Bronchial epithelial cell (primary cell): ENCODE measurements around the gene TRMO. TPM values are rescaled to one million over a fixed set of nuclear protein-coding genes. Genes with fewer than 3 reads are reported as not detected.
A peak's percentile ranks its signal among the peaks of the same experiment; 100 is the strongest.

Experiments
- DNase-seq: peaks from one replicate; pipeline ENCODE4 v3.0.0-alpha.2; 2010; ENCODE audit warnings: low read depth
- FAIRE-seq: peaks from 2 replicates; lab custom pipeline; 2011; peaks lifted over from hg19 to GRCh38; lab: Jason Lieb, UNC
- H3K27me3 ChIP-seq: 2 replicates; pipeline ENCODE4 v1.5.1; 2011; ENCODE audit warnings: low read length; ENCODE audit not compliant: control insufficient read depth, insufficient read depth
- H3K36me3 ChIP-seq: 2 replicates; pipeline ENCODE4 v1.5.1; 2011; ENCODE audit warnings: low read length; ENCODE audit not compliant: control insufficient read depth, insufficient read depth
- H3K4me3 ChIP-seq: 2 replicates; pipeline ENCODE4 v1.5.1; 2011; ENCODE audit warnings: mild to moderate bottlenecking, low read depth, low read length, control low read depth
- CTCF ChIP-seq: IDR thresholded peaks from 2 replicates; pipeline ENCODE4 v1.5.1; 2011; ENCODE audit warnings: mild to moderate bottlenecking, moderate library complexity, low read length, control low read depth, inconsistent platforms; ENCODE audit not compliant: insufficient read depth, severe bottlenecking
- total RNA-seq: library from RNA; depleted of rRNA; stranded (reverse); fragments of >200 nt; gene quantifications from 2 replicates; pipeline ENCODE4 v1.2.1, GENCODE V29; 2014

The TRMO gene
- total RNA-seq, 1 donor from 2014 or later, result 25.0 TPM

GRCh38 chr9:97900738-97901565, 21.3 kb downstream of the TRMO start:
- no peak for FAIRE-seq
- Histone ChIP-seq H3K27me3 (no peaks in the 10 kb centered on the region), H3K36me3 (peaks cover 1% of the 10 kb centered on the region), H3K4me3 (no peak overlapping the region)
- peak; percentile 55 for DNase-seq
- TF ChIP-seq CTCF, result peak; percentile 68

GRCh38 chr9:97900103-97900737, 22.1 kb downstream of the TRMO start:
- TF ChIP-seq CTCF, result no peak
- no peaks in the 10 kb centered on the region for H3K27me3 ChIP-seq
- peaks cover 1% of the 10 kb centered on the region for H3K36me3 ChIP-seq
- FAIRE-seq (no peak), DNase-seq (no peak)
- no peak overlapping the region for H3K4me3 ChIP-seq

GRCh38 chr9:97895695-97896332, 26.5 kb downstream of the TRMO start:
- no peaks in the 10 kb centered on the region for H3K27me3 ChIP-seq
- peak; percentile 47 for TF ChIP-seq CTCF
- FAIRE-seq (no peak), DNase-seq (peak; percentile 61)
- no peaks in the 10 kb centered on the region for H3K36me3 ChIP-seq
- no peak overlapping the region for H3K4me3 ChIP-seq

GRCh38 chr9:97895211-97895610, 27.1 kb downstream of the TRMO start:
- FAIRE-seq (no peak), DNase-seq (no peak)
- TF ChIP-seq CTCF, result no peak
- Histone ChIP-seq H3K36me3 (no peaks in the 10 kb centered on the region), H3K4me3 (no peak overlapping the region), H3K27me3 (no peaks in the 10 kb centered on the region)

GRCh38 chr9:97892421-97892820, 29.9 kb downstream of the TRMO start:
- Histone ChIP-seq H3K4me3 (no peak overlapping the region), H3K27me3 (no peaks in the 10 kb centered on the region), H3K36me3 (no peaks in the 10 kb centered on the region)
- FAIRE-seq (no peak), DNase-seq (no peak)
- no peak for TF ChIP-seq CTCF
